ENCODE results near the gene SIT1.

The SIT1 gene

GRCh38 chr9:35688558-35689541, 38.1 kb upstream of the SIT1 start:
- peak; percentile 91 for DNase-seq (ENCODE audit: low spot score)

GRCh38 chr9:35687972-35688557, 37.3 kb upstream of the SIT1 start:
- no peak for TF ChIP-seq CTCF (conservative IDR thresholded peaks at IDR 0.05; ENCODE audit: low read depth)
- ChIA-PET CTCF (interaction anchor here (0.8 to 1.8 kb wide), 3 partner anchors 9 to 42 kb away, joined by 3 to 6 read pairs (median 4); no protein-coding TSS in a partner anchor), POLR2A (ENCODE audit: low non-redundant PET) (interaction anchor here (1.3 to 2.1 kb wide), 2 partner anchors 9 to 23 kb away, joined by 3 to 6 read pairs; partner anchors contain the start of gene ARHGEF39)
- H3K27ac ChIP-seq: peak overlapping the region; percentile 93
- no peak for DNase-seq (ENCODE audit: low spot score)

More at GRCh38 chr9:35688558-35689541, 38.1 kb upstream of the SIT1 start:
- peak overlapping the region; percentile 93 for H3K27ac ChIP-seq
- ChIA-PET CTCF (interaction anchor here (0.6 to 1.8 kb wide), 4 partner anchors 8 to 102 kb away, joined by 3 to 6 read pairs (median 4); no protein-coding TSS in a partner anchor), POLR2A (ENCODE audit: low non-redundant PET) (interaction anchor here (0.6 to 2.1 kb wide), 3 partner anchors 9 to 28 kb away, joined by 3 to 6 read pairs (median 3); partner anchors contain the start of gene ARHGEF39)
- TF ChIP-seq CTCF (conservative IDR thresholded peaks at IDR 0.05; ENCODE audit: low read depth): no peak

- ChIA-PET POLR2A (ENCODE audit: low non-redundant PET) (no interaction called here), CTCF (interaction anchor here (1.7 kb wide), 1 partner anchor 10 kb away, joined by 6 read pairs; no protein-coding TSS in a partner anchor)
- no peak for TF ChIP-seq CTCF (conservative IDR thresholded peaks at IDR 0.05; ENCODE audit: low read depth)
- DNase-seq (ENCODE audit: low spot score): no peak
- peak overlapping the region; percentile 93 for H3K27ac ChIP-seq
These were observed 36.6 kb upstream of the SIT1 start for GRCh38 chr9:35687306-35687705.

GRCh38 chr9:35686222-35687203, 35.8 kb upstream of the SIT1 start:
- CTCF ChIA-PET: interaction anchor here (0.7 to 1.3 kb wide), 3 partner anchors 10 to 50 kb away, joined by 3 to 6 read pairs (median 4); partner anchors contain the start of genes CCDC107 and RMRP
- H3K27ac ChIP-seq: peak overlapping the region; percentile 9
- no peak for TF ChIP-seq CTCF (conservative IDR thresholded peaks at IDR 0.05; ENCODE audit: low read depth)
- DNase-seq (ENCODE audit: low spot score): no peak
- POLR2A ChIA-PET (ENCODE audit: low non-redundant PET): no interaction called here

GRCh38 chr9:35685506-35685905, 34.8 kb upstream of the SIT1 start:
- TF ChIP-seq CTCF (conservative IDR thresholded peaks at IDR 0.05; ENCODE audit: low read depth): no peak
- H3K27ac ChIP-seq: peak overlapping the region; percentile 9
- no peak for DNase-seq (ENCODE audit: low spot score)
- POLR2A ChIA-PET (ENCODE audit: low non-redundant PET): interaction anchor here (0.6 kb wide), 1 partner anchor 193 kb away, joined by 6 read pairs; no protein-coding TSS in a partner anchor
- CTCF ChIA-PET: interaction anchor here (1.1 kb wide), 1 partner anchor 11 kb away, joined by 6 read pairs; no protein-coding TSS in a partner anchor
